IMR-90 (cell line): ENCODE data around the gene ARL4C. TPM values are rescaled to one million over a fixed set of nuclear protein-coding genes. Genes with fewer than 3 reads are reported as not detected.

Source experiments
- ATAC-seq: fragments of 200-7000 bp; cut with Tn5 transposase; 2 replicates; pipeline ENCODE4 v1.9.1; 2020; ENCODE audit warnings: low read depth, mild to moderate bottlenecking, moderate library complexity
- BruUV-seq: library from RNA; stranded (reverse); fragments of 400-500 nt; replicated peaks from 2 replicates; lab custom pipeline; 2021; lab: Mats Ljungman, UMichigan
- CTCF ChIA-PET: fragments of 300-600 bp; formaldehyde crosslinking; extraction: SDS; loops from one replicate; lab custom pipeline; 2021; ENCODE audit warnings: antibody characterized with exemption; lab: Yijun Ruan, JAX
- POLR2A ChIA-PET: fragments of 300-600 bp; sonication (Branson Sonifier 250); formaldehyde crosslinking; loops from one replicate; lab custom pipeline; 2022; ENCODE audit warnings: antibody characterized with exemption; ENCODE audit not compliant: unreplicated experiment; lab: Charles Lee
- DNase-seq: peaks from one replicate; pipeline ENCODE4 v3.0.0; 2013
- H2AFZ ChIP-seq: replicated peaks from 2 replicates; pipeline ENCODE3; 2013; ENCODE audit warnings: low read length, mild to moderate bottlenecking; ENCODE audit not compliant: poor library complexity
- H2AK5ac ChIP-seq: 2 replicates; pipeline ENCODE4 v1.6.1; 2013; ENCODE audit warnings: low read depth, low read length, inconsistent platforms
- H2AK9ac ChIP-seq: replicated peaks from 2 replicates; pipeline ENCODE3; 2013; ENCODE audit warnings: mild to moderate bottlenecking, low read depth, low read length, moderate library complexity; ENCODE audit not compliant: poor library complexity
- H2BK120ac ChIP-seq: 2 replicates; pipeline ENCODE4 v1.6.1; 2013; ENCODE audit warnings: low read depth, low read length, inconsistent platforms
- H2BK15ac ChIP-seq: 3 replicates; pipeline ENCODE4 v1.6.1; 2013; ENCODE audit warnings: low read depth, low read length, inconsistent platforms
- H2BK20ac ChIP-seq: 2 replicates; pipeline ENCODE4 v1.6.1; 2013; ENCODE audit warnings: low read depth, mild to moderate bottlenecking, inconsistent platforms, low read length, moderate library complexity
- H2BK5ac ChIP-seq: 2 replicates; pipeline ENCODE4 v1.6.1; 2013; ENCODE audit warnings: mild to moderate bottlenecking, low read depth, low read length, inconsistent platforms; ENCODE audit not compliant: poor library complexity, severe bottlenecking
- H3K14ac ChIP-seq: replicated peaks from 2 replicates; pipeline ENCODE4 v1.6.1; 2013; ENCODE audit warnings: low read depth, low read length, inconsistent platforms
- H3K18ac ChIP-seq: 2 replicates; pipeline ENCODE4 v1.6.1; 2013; ENCODE audit warnings: low read depth, low read length, control low read depth
- H3K23ac ChIP-seq: 2 replicates; pipeline ENCODE4 v1.6.1; 2013; ENCODE audit warnings: low read depth, low read length, inconsistent platforms
- H3K27ac ChIP-seq: 2 replicates; pipeline ENCODE4 v1.5.1; 2013; ENCODE audit warnings: mild to moderate bottlenecking, control low read depth, low read length; ENCODE audit not compliant: insufficient read depth
- H3K27me3 ChIP-seq: 2 replicates; pipeline ENCODE4 v1.6.1; 2013; ENCODE audit warnings: low read length; ENCODE audit not compliant: control insufficient read depth, insufficient read depth
- H3K36me3 ChIP-seq: 2 replicates; pipeline ENCODE4 v1.6.1; 2013; ENCODE audit warnings: low read length, mixed read lengths; ENCODE audit not compliant: control insufficient read depth, insufficient read depth
- H3K4ac ChIP-seq: 2 replicates; pipeline ENCODE4 v1.6.1; 2013; ENCODE audit warnings: low read depth, low read length, inconsistent platforms
- H3K4me1 ChIP-seq: 2 replicates; pipeline ENCODE4 v1.6.1; 2013; ENCODE audit warnings: low read length, mixed read lengths; ENCODE audit not compliant: control insufficient read depth, insufficient read depth
- H3K4me2 ChIP-seq: 2 replicates; pipeline ENCODE4 v1.6.1; 2013; ENCODE audit warnings: low read depth, mild to moderate bottlenecking, control low read depth, low read length, moderate library complexity
- H3K4me3 ChIP-seq: 2 replicates; pipeline ENCODE4 v1.5.1; 2013; ENCODE audit warnings: low read depth, mild to moderate bottlenecking, control low read depth, low read length, moderate library complexity; ENCODE audit not compliant: insufficient read depth
- H3K56ac ChIP-seq: 2 replicates; pipeline ENCODE4 v1.6.1; 2013; ENCODE audit warnings: low read length, inconsistent platforms; ENCODE audit not compliant: insufficient read depth; ENCODE audit errors: extremely low read depth
- H3K79me1 ChIP-seq, 2 experiments: 2 replicates each; pipeline ENCODE4 v1.6.1; 2013; ENCODE audit warnings: low read length in 2 of 2, inconsistent platforms in 1 of 2, low read depth in 1 of 2
- H3K9ac ChIP-seq: 2 replicates; pipeline ENCODE4 v1.6.1; 2013; ENCODE audit warnings: low read depth, low read length, control low read depth
- H3K9me1 ChIP-seq: 2 replicates; pipeline ENCODE4 v1.6.1; 2013; ENCODE audit warnings: low read length, inconsistent platforms; ENCODE audit not compliant: insufficient read depth
- H3K9me3 ChIP-seq: 2 replicates; pipeline ENCODE4 v1.6.1; 2013; ENCODE audit warnings: low read length; ENCODE audit not compliant: control insufficient read depth, insufficient read depth
- H4K20me1 ChIP-seq: 2 replicates; pipeline ENCODE4 v1.6.1; 2013; ENCODE audit warnings: low read length, inconsistent platforms; ENCODE audit not compliant: insufficient read depth
- H4K5ac ChIP-seq: 2 replicates; pipeline ENCODE4 v1.6.1; 2013; ENCODE audit warnings: mild to moderate bottlenecking, low read depth, low read length, control low read depth
- H4K8ac ChIP-seq, 2 experiments: 2 replicates each; pipeline ENCODE4 v1.6.1; 2013; ENCODE audit warnings: low read depth in 2 of 2, low read length in 2 of 2, control low read depth in 1 of 2, inconsistent platforms in 1 of 2
- H4K91ac ChIP-seq: 2 replicates; pipeline ENCODE4 v1.6.1; 2013; ENCODE audit warnings: low read depth, low read length, inconsistent platforms; ENCODE audit not compliant: insufficient read depth
- BHLHE40 ChIP-seq: fragments of 150-350 bp; IDR thresholded peaks from 2 replicates; pipeline ENCODE4 v1.6.1; 2016; ENCODE audit warnings: mild to moderate bottlenecking, low read depth, low read length
- CEBPB ChIP-seq: IDR thresholded peaks from 2 replicates; pipeline ENCODE4 v1.6.1; 2012; ENCODE audit warnings: low read depth, low read length, improper control_type of control experiment
- FOS ChIP-seq: fragments of 150-350 bp; IDR thresholded peaks from 2 replicates; pipeline ENCODE4 v1.6.1; 2016; ENCODE audit warnings: low read depth, low read length
- POLR2A ChIP-seq: IDR thresholded peaks from 2 replicates; pipeline ENCODE4 v1.6.1; 2012; ENCODE audit warnings: mild to moderate bottlenecking, low read depth, low read length
- RCOR1 ChIP-seq: IDR thresholded peaks from 2 replicates; pipeline ENCODE4 v1.6.1; 2012; ENCODE audit warnings: mild to moderate bottlenecking, low read length, improper control_type of control experiment; ENCODE audit not compliant: insufficient replicate concordance
- RFX5 ChIP-seq: IDR thresholded peaks from 2 replicates; pipeline ENCODE4 v1.8.0; 2012; ENCODE audit warnings: low read depth, mild to moderate bottlenecking, low read length, moderate library complexity
- dilution Hi-C: fragments of 300-500 bp; cut with HindIII; formaldehyde crosslinking; loops from one replicate; pipeline ENCODE4 v1.14.3; 2018; ENCODE audit warnings: low sequenced_read_pairs; ENCODE audit not compliant: unreplicated experiment
- in situ Hi-C: fragments of 300-500 bp; cut with MboI; formaldehyde crosslinking; loops from 3 replicates; pipeline ENCODE4 v1.14.3; 2019; ENCODE audit warnings: low sequenced_read_pairs, inconsistent platforms, mixed read lengths
- intact Hi-C: fragments of 100-400 bp; cut with micrococcal nuclease; formaldehyde crosslinking; loops from 2 replicates; pipeline ENCODE4 v1.10.0; 2022
- polyA plus RNA-seq, 3 experiments: library from polyadenylated mRNA; depleted of rRNA; stranded (reverse); fragments of >200 nt; gene quantifications; 2 replicates each; pipeline ENCODE4 v1.2.3, GENCODE V29; 2012; ENCODE audit warnings: low replicate concordance in 1 of 3
- total RNA-seq: library from RNA; depleted of rRNA; stranded (reverse); fragments of >200 nt; gene quantifications from 2 replicates; pipeline ENCODE4 v1.2.3, GENCODE V29; 2012
- TF ChIP-seq, protein P1 (sequence below): conservative IDR thresholded peaks from 2 replicates; pipeline ENCODE4 v1.5.1; 2012; ENCODE audit warnings: mild to moderate bottlenecking, low read depth, low read length, improper control_type of control experiment

The ARL4C gene
- total and polyA plus RNA-seq, 2 of the 4 experiments (the other 2 are of a cell fraction) = 7.7 to 8.2 TPM

- in situ Hi-C loops = no loop called here
- intact Hi-C loops = no loop called here
These were observed 24.7 kb downstream of the ARL4C start for GRCh38 chr2:234472155-234472554.

More at GRCh38 chr2:234472155-234472554, 24.7 kb downstream of the ARL4C start:
- ChIA-PET POLR2A (no interaction called here), CTCF (no interaction called here)
- no peak overlapping the region for H3K4me3 ChIP-seq
- H3K23ac ChIP-seq = no peak overlapping the region
- no peaks in the 10 kb centered on the region for H3K9me1 ChIP-seq
- ATAC-seq (no peak), DNase-seq (no peak)
- no peaks in the 10 kb centered on the region; the same call in 1 of the 2 replicates for H3K27me3 ChIP-seq
- no peak overlapping the region for H2AK9ac ChIP-seq
- no peak overlapping the region for H2AK5ac ChIP-seq
- H2BK15ac ChIP-seq = no peak overlapping the region
- H2BK5ac ChIP-seq = no peak overlapping the region
- no peak for TF ChIP-seq FOS
- TF ChIP-seq POLR2A = no peak
- no peak for TF ChIP-seq RFX5
- no peak for TF ChIP-seq CEBPB
- TF ChIP-seq RCOR1 = no peak
- TF ChIP-seq, protein P1, sequence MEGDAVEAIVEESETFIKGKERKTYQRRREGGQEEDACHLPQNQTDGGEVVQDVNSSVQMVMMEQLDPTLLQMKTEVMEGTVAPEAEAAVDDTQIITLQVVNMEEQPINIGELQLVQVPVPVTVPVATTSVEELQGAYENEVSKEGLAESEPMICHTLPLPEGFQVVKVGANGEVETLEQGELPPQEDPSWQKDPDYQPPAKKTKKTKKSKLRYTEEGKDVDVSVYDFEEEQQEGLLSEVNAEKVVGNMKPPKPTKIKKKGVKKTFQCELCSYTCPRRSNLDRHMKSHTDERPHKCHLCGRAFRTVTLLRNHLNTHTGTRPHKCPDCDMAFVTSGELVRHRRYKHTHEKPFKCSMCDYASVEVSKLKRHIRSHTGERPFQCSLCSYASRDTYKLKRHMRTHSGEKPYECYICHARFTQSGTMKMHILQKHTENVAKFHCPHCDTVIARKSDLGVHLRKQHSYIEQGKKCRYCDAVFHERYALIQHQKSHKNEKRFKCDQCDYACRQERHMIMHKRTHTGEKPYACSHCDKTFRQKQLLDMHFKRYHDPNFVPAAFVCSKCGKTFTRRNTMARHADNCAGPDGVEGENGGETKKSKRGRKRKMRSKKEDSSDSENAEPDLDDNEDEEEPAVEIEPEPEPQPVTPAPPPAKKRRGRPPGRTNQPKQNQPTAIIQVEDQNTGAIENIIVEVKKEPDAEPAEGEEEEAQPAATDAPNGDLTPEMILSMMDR = no peak
- TF ChIP-seq BHLHE40 = no peak
- no peak overlapping the region for H4K91ac ChIP-seq
- no peak overlapping the region for H3K14ac ChIP-seq
- H3K4ac ChIP-seq = no peak overlapping the region
- H3K9me3 ChIP-seq = peaks cover 5% of the 10 kb centered on the region
- dilution Hi-C loops = no loop called here
- no peak overlapping the region for H4K8ac ChIP-seq
- H3K79me1 ChIP-seq = no peaks in the 10 kb centered on the region
- H4K20me1 ChIP-seq = no peaks in the 10 kb centered on the region
- peaks cover 2% of the 10 kb centered on the region; the same call in 1 of the 2 replicates for H3K4me1 ChIP-seq
- no peak overlapping the region for H2AFZ ChIP-seq
- H3K4me2 ChIP-seq = no peak overlapping the region
- no peak overlapping the region for H2BK20ac ChIP-seq
- no peaks in the 10 kb centered on the region for H3K36me3 ChIP-seq
- H3K56ac ChIP-seq = no peak overlapping the region
- no TSS peak for BruUV-seq
- H3K18ac ChIP-seq = no peak overlapping the region
- H3K9ac ChIP-seq = no peak overlapping the region
- no peak overlapping the region for H4K5ac ChIP-seq
- H3K27ac ChIP-seq = no peak overlapping the region
- no peak overlapping the region for H2BK120ac ChIP-seq
